Activated naive CD4-positive, alpha-beta T cell treated with anti-CD3 and anti-CD28 coated beads, Interleukin-2, amount 50 U/mL, for 72 hours (primary cell): ENCODE results near the gene SPATA33. TPM values are rescaled to one million over a fixed set of nuclear protein-coding genes. Genes with fewer than 3 reads are reported as not detected.
"Not testable (repeated sequence)": the region's sequence is repeated elsewhere in the genome, so short reads cannot be mapped to it uniquely, and the experiment has no call there.

ENCODE experiments used
- ATAC-seq, 2 donors: fragments of 150-1000 bp; cut with Tn5 transposase; 2 replicates each; pipeline ENCODE4 v1.10.0; 2021; ENCODE audit warnings: mild to moderate bottlenecking in 2 of 2, moderate library complexity in 2 of 2
- DNase-seq, 2 donors: peaks; one replicate each; pipeline ENCODE4 v3.0.0; 2021 to 2022; ENCODE audit warnings: low spot score in 2 of 2
- H3K27ac Mint-ChIP-seq, 2 donors: one replicate each; pipeline ENCODE4 v1.8.0; 2022; ENCODE audit warnings: mild to moderate bottlenecking in 2 of 2, mixed read lengths in 2 of 2
- H3K36me3 Mint-ChIP-seq, 2 donors: one replicate each; pipeline ENCODE4 v1.8.0; 2022; ENCODE audit warnings: mixed read lengths in 2 of 2
- H3K9me3 Mint-ChIP-seq, 2 donors: one replicate each; pipeline ENCODE4 v1.8.0; 2022; ENCODE audit warnings: mixed read lengths in 2 of 2
- total RNA-seq, 2 donors: library from RNA; stranded (reverse); gene quantifications; one replicate each; pipeline ENCODE4 v1.2.3, GENCODE V29; 2022

SPATA33 gene
- total RNA-seq, 2 donors from 2014 or later = 8.0 to 18.2 TPM

DNA sequence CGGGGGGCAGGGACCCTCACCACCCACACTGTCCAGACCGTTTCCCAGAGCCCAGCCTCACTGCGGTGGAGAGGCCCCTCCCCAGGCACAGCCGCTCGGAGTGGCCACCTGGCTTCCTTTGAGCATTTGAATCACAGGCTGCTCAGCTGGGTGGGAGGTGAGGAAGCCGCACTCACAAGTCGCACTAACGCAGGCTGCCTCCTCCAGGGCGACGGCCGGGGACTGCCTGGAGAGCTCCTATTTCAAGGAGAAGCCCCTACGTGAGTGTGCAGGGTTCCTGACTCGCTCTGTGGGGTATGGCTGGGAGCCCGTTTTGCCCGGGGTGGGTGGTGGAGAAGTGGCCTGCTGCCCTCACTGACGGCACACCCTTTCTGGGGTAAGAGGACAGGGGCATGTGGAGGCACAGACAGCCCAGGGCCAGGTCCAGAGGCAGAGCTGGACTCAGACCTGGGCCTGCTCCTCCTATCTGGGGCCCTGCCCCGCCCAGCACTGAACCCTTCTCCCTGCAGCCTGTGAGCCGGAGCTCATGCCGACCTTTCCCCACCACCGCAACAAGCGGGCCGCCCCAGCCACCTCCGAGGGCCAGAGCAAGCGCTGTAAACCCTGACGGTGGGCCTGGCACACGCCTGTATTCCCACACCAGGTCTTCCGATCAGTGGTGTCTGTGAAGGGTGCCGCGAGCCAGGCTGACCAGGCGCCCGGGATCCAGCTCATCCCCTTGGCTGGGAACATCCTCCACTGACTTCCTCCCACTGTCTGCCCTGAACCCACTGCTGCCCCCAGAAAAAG is 37.6 kb downstream of the SPATA33 start:
- peaks cover 3 to 11% of the 10 kb centered on the region in 2 donors for H3K36me3 Mint-ChIP-seq
- no peaks in the 10 kb centered on the region for H3K9me3 Mint-ChIP-seq
- ATAC-seq = no peak
- DNase-seq = no peak
- H3K27ac Mint-ChIP-seq = peak overlapping the region in 1 of 2 donors; percentile 68

DNA sequence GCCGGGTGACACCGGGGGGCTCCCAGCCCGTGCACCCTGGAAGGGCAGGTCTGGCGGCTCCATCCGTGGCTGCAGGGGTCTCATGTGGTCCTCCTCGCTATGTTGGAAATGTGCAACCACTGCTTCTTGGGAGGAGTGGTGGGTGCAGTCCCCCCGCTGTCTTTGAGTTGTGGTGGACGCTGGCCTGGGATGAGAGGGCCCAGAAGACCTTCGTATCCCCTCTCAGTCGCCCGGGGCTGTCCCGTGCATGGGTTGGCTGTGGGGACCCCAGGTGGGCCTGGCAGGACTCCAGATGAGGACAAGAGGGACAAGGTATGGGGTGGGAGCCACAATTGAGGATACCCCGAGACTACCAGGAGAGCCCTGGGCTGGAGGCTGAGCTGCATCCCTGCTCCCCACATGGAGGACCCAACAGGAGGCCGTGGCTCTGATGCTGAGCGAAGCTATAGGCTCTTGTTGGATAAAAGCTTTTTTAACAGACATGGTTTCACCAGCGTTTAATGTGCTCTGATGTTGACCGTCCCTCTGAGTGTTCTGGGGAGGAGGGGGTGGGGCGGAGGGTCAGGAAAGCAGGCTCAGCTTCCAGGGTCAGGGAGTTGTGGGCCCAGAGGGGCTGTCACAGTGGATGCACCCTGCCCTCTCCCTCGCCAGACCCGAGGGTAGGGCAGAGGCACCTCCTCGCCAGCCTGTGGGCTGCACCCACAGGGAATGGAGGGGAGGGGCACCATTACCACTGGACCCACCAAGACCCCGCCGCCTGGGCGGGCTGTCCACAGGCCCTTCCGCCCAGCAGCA is 38.4 kb downstream of the SPATA33 start:
- no peak for DNase-seq
- H3K27ac Mint-ChIP-seq = peak overlapping the region in 1 of 2 donors; percentile 35
- no peak for ATAC-seq

DNA sequence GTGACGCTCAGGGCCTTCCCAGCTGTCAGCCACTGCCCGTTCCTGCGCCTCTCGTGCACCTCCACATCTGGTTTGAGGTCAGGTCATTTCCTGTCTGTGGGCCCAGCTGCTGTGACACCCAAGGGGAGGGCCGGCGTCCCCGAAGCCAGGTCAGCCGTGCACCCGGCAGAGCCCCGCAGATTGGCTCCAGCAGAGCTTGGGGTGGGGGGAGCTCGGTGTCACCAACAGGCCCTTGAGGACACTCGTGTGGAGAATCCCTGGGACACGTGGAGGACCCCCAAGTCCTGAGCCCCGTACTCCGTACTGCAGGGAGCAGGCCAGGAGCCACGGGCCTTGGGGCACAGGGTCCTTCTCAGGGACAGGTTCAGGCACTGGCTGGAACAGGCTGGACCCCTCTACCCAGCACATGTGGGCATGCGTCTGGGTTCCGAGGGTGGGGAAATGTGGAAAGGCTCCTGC is 39.1 kb downstream of the SPATA33 start:
- DNase-seq = no peak

More for the DNA sequence above, 38.4 kb downstream of the SPATA33 start:
- peaks cover 0 to 6% of the 10 kb centered on the region in 2 donors for H3K36me3 Mint-ChIP-seq
- no peaks in the 10 kb centered on the region for H3K9me3 Mint-ChIP-seq

DNA sequence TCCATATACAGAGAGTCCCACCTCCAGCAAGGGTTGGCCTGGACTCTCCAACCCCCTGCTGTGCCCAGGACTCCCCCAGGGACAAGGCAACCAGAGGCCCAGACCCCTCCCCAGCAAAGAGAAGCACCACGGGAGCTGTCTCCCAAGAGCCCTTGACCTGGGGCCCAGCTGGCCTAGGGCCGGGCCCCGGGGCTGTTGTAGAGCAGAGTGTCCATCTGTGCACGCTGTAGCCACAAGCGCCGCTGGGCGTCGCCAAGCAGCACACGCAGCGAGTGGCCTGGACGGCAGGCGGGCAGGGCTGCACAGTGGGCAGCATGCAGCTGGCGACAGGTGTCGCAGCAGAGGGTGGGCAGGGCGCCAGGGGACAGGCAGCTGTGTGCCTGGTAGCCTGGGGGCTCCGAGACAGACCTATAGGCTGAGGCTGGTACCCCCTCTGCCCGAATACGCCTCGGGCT is 39.6 kb downstream of the SPATA33 start:
- no peak for DNase-seq
- H3K36me3 Mint-ChIP-seq = peaks cover 0 to 6% of the 10 kb centered on the region in 2 donors
- peak overlapping the region in 1 of 2 donors; percentile 35 for H3K27ac Mint-ChIP-seq

More for the DNA sequence above, 39.1 kb downstream of the SPATA33 start:
- H3K9me3 Mint-ChIP-seq = no peaks in the 10 kb centered on the region
- peaks cover 0 to 6% of the 10 kb centered on the region in 2 donors for H3K36me3 Mint-ChIP-seq
- ATAC-seq = no peak
- peak overlapping the region in 1 of 2 donors; percentile 35 for H3K27ac Mint-ChIP-seq

DNA sequence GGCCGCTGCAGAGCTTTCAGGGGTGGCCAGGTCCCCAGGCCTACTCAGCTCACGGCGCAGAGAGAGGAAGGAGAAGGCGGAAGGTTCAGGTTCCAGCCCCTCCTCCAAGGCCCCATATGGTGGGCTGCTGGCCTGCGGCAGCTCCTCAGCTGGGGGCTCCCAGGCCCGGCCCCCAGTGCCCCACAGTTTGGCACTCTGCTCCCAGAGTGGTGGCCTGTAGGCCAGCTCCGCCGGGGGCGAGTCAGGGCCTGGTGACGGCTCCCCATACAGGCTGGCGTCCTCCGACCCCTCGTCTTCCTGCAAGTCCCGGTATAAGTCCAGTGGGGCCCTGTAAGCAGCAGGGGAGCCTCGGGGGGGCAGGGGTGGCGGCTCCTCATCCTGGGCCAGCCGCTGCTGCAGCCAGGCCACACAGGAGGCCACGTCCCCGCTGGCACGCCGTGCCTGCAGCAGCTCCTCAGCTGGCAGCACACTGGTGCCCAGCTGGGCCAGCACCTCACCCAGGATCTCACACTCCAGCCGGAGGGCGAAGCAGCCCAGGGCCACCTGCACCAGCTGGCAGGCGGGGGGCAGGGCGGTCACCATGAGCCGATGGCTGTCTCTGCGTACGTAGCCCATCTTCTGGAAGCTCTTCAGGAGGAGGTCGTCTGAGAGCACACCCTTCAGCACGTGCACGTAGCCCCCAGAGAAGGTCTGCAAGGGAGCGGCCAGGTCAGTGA is 40.1 kb downstream of the SPATA33 start:
- Mint-ChIP-seq H3K9me3 (no peaks in the 10 kb centered on the region), H3K36me3 (peaks cover 0 to 6% of the 10 kb centered on the region in 2 donors), H3K27ac (no peak overlapping the region)
- DNase-seq (no peak), ATAC-seq (no peak)

More for the DNA sequence above, 39.6 kb downstream of the SPATA33 start:
- H3K9me3 Mint-ChIP-seq = no peaks in the 10 kb centered on the region
- no peak for ATAC-seq

DNA sequence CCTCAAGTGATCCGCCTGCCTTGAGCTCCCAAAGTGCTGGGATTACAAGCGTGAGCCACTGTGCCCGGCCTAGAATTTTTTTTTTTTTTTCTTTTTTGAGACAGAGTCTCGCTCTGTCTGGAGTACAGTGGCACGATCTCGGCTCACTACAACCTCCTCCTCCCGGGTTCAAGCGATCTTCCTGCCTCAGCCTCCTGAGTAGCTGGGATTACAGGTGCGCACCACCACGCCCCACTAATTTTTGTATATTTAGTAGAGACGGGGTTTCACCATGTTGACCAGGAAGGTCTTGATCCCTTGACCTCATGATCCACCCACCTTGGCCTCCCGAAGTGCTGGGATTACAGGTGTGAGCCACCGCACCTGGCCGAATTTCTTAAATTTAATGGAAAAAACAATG is 41.1 kb downstream of the SPATA33 start:
- not testable (repeated sequence) for DNase-seq, H3K27ac Mint-ChIP-seq, H3K9me3 Mint-ChIP-seq, H3K36me3 Mint-ChIP-seq, ATAC-seq

DNA sequence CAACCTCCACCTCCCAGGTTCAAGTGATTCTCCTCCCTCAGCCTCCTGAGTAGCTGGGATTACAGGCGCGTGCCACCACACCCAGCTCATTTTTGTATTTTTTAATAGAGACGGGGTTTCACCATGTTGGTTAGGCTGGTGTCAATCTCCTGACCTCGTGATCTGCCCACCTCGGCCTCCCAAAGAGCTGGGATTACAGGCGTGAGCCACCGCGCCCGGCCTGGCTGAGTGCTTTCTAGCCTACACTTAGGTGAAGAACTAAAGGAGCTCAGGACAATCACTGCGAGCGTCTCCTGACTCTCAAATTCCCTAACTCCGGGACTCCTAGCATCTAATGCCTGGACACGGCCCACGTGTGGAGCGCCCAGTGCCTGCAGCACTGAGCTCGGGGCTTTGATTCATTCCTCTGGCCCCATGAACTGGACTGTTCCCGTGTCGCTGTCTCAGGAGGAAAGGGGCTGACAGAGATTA is 42.0 kb downstream of the SPATA33 start:
- DNase-seq, ATAC-seq, H3K9me3 Mint-ChIP-seq, H3K36me3 Mint-ChIP-seq: not testable (repeated sequence)
- H3K27ac Mint-ChIP-seq = peak overlapping the region in 1 of 2 donors; percentile 64

DNA sequence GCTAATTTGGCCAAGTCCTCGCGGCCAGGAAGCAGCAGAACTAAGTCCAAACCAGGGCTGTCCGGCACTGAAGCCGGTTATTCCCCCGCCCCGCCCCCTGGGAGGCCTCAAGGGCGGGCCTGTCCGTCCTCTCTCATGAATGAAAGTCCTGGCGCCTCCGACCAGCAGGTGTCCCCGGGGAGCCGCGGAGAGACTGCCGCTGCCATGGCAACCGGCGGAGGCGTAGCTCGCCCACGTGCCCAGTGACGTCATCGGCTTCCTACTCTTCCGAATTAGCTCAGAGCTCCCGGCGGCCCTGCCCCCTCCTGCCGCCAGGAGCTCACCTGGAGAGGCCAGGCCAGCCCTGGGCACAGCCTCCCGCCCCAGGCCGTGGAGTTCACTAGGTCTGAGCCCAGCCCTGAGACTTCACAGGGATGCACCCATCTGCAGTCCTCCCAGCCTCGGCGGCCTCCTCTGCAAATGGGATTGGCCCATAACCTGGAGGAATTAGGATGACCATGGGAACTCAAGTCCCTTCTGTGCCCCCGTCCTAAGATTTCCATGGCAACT is 42.5 kb downstream of the SPATA33 start:
- peak; percentile 34 to 54 for ATAC-seq
- no peaks in the 10 kb centered on the region for H3K9me3 Mint-ChIP-seq

DNA sequence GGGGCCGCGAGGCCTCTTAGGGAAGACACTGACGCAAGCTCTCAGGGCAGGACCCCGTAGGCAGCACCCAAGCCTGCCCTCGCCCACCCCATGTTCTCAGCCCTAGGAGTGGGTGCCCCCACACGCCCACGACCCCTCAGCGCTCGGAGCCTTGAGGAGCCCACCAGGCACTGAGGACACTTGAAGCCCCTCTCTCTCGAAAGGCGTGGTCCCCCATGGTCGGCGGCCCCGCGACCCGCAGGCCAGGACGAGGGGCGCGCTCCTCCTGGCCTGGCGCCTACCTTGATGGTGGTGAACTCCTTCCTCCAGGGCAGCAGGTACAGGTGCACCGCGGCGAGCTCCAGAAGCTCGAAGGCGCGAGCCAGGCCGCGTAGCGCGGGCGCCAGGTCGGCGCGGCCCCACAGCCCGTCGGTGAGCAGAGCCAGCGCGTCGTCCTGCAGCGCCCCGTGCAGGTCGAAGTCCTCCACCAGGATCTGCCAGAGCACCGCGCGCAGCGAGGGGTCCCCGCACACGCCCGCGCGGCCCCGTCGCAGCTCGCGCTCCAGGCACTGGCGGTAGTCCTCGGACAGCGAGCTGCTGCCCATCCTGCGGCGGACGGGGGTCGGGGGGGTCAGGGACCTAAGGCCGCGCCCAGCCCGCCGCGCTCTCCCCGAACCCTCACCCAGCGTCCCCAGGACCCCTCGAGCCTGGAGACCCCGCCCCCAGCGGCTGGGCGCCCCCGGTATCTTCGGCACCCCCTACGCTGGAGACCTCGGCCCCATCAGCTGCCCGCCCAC is 43.2 kb downstream of the SPATA33 start:
- DNase-seq (peak in 1 of 2 donors; percentile 64), ATAC-seq (peak; percentile 27 to 46)
- Mint-ChIP-seq H3K27ac (peak overlapping the region; percentile 64 to 85), H3K9me3 (no peaks in the 10 kb centered on the region), H3K36me3 (no peaks in the 10 kb centered on the region)

More for the DNA sequence above, 42.5 kb downstream of the SPATA33 start:
- DNase-seq = peak; percentile 96 to 99
- Mint-ChIP-seq H3K36me3 (no peaks in the 10 kb centered on the region), H3K27ac (peak overlapping the region; percentile 64 to 85)

DNA sequence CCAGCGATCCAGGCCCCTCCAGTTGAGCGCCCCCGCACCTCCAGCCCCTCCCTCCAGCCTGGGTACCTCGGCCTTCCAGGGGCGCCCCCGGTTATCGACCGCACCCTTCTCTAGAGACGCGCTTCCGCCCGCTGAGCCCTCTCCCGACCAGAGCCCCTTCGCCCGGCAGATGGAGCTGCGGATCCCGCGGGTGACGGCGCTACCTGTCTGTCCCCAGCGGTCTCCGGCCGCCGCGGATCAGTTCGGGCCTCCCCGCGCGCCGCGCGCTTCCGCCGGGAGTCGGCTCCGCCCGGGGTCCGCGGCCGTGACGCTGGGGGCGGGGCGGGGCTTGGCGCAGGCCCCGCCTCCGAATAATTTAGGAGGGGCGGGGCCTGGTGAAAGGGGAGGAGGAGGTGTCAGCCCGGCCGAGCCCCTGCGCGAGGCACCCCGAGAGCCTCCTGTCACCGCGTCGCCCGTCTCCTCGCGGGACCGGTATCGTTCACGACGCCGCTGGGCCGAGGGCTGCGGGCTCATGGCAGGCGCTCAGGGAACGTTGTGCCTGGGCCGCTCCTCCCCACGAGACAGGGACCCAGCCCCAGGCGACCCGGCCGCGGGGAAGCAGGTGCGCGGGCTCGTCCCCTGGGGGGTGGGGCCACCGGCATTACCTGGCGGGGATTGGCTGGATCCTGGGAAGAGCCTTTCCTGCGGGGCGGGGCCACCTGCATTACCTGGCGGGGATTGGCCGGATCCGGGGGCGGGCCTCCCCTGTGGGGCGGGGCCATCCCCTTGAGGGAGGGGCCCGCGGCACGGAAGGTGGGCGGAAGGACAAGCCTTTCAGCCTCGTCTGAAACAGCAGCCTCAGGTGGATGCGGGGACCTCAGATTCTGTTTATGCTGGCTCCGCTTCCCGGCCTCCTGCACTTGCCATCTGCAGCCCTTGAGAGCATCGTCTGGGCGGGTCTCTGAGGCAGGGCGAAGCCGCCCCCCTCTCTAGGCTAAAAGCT is 44.1 kb downstream of the SPATA33 start, which contains the start of gene SPATA2L:
Gene SPATA2L (minus strand): TSS at position 281 of the 982 bp plus-strand sequence. CDS start 473 bp downstream, outside the sequence.
- Mint-ChIP-seq H3K27ac (peak within 1 kb of the TSS; percentile 64 to 72), H3K36me3 (no peaks in the 10 kb centered on the region), H3K9me3 (no peaks in the 10 kb centered on the region)
- peak; percentile 98 to 99 for DNase-seq
- peak; percentile 74 to 78 for ATAC-seq

DNA sequence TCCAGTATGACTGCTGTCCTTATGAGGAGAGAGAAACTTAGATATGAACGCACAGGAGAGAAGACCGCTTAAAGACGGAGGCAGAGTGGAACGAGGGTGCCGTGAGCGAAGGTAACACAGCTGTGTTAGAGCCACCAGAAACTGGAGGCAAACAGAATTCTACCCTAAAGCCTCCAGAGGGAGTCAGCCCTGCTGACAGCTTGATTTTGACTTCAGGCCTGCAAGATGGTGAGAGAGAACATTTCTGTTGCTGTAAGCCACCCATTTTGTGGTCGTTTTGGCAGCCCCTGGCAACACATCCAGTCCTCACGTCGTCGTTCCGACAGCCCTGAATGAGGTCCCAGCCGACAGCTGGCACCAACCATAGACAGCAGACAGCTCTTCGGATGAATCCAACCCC is 46.6 kb downstream of the SPATA33 start:
- H3K9me3 Mint-ChIP-seq = no peaks in the 10 kb centered on the region

DNA sequence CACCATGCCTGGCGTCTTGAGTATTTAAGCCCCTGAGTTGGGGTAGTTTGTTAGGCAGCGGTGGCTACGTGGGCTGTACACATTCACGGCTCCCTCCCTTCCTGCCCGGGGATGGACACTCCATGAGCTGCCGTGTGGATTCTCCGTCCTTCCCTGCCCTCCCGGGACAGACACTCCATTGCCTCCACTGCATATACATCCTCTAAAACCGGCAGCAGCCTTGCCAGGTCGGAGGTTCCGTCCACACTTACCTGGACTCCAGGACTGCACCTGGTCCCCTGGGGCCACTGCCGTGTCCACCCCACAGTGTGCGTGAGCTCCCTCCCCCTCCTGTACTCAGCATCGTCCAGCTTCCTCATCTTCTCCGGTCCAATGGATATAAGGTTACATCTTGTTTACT is 47.4 kb downstream of the SPATA33 start:
- no peaks in the 10 kb centered on the region for H3K36me3 Mint-ChIP-seq
- H3K27ac Mint-ChIP-seq = no peak overlapping the region
- no peak for DNase-seq
- ATAC-seq = no peak
- H3K9me3 Mint-ChIP-seq = no peaks in the 10 kb centered on the region

More for the DNA sequence above, 46.6 kb downstream of the SPATA33 start:
- Mint-ChIP-seq H3K27ac (no peak overlapping the region), H3K36me3 (no peaks in the 10 kb centered on the region)
- DNase-seq = no peak
- ATAC-seq = no peak

DNA sequence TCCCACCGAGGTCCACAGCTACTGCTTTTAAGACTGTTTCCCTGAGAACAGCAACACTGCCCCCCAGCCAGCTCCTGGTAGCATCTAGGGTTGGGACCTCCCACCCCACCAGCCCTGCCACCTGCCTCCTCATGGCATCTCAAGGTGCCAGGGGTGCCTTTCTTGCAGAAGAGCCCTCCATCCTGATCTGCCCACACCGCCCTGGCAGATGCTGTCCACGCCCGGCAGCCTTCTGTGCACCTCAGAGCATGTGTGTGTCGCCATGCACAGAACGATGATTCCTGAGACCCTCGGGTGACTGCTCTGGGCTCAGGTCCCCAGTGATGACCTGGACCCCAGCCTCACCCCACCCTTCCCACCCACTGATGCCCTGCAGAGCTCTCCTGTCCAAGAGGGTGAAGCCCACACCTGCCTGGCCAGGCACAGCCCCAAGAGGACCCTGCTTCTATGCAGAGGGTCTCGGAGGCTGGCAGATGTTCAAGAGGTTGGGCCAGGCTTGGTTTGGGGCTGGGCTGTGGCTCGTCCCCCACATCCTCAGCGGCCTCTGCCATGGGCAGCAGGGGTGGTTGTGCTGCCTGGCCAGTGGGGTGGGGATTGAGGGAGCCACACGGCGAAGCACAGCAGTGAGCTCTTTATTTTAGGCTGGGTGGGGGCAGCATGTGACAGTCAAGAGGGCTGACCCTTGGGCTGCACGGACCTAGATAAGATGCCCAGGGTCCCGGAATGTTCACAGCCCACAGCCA is 49.1 kb downstream of the SPATA33 start:
- H3K36me3 Mint-ChIP-seq = no peaks in the 10 kb centered on the region
- ATAC-seq (no peak), DNase-seq (no peak)
- no peak overlapping the region for H3K27ac Mint-ChIP-seq
- H3K9me3 Mint-ChIP-seq = no peaks in the 10 kb centered on the region

DNA sequence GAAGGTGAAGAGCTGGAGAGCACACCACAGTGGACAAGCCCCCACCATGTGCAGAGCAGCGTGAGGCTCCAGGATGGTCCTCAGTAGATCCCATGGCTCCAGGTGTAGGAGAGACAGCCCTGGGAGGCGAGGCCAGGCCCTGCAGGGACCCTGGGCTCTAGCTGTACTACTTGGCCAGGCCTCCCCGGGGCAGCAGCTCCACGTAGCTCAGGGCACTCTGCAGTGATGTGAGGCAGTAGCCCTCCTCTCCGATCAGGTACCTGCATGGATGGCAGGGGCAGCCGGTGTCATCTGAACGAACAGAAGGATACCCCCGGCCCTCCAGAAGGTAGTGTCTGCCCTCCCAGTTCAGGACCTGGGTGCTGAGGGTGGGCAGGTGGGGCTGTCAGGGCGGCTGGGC is 50.1 kb downstream of the SPATA33 start:
- no peak for ATAC-seq
- H3K27ac Mint-ChIP-seq = peak overlapping the region in 1 of 2 donors; percentile 72
- no peaks in the 10 kb centered on the region for H3K36me3 Mint-ChIP-seq
- H3K9me3 Mint-ChIP-seq = no peaks in the 10 kb centered on the region
- DNase-seq = no peak
